Loucy (cell line): ENCODE data around the gene FAM222A.

ENCODE experiments used
- H2AFZ ChIP-seq: fragments of 200-600 bp; sonication (generic); 2 replicates; pipeline ENCODE4 v1.6.0; 2016; ENCODE audit warnings: antibody characterized with exemption, mild to moderate bottlenecking, low read length, moderate library complexity
- H3F3A ChIP-seq: fragments of 200-600 bp; 2 replicates; pipeline ENCODE4 v1.6.0; 2016; ENCODE audit warnings: antibody characterized with exemption, low read depth, mild to moderate bottlenecking
- H3K27me3 ChIP-seq: fragments of 200-600 bp; sonication (generic); 2 replicates; pipeline ENCODE4 v1.6.1; 2014; ENCODE audit warnings: low read length, mild to moderate bottlenecking; ENCODE audit not compliant: insufficient read depth, poor library complexity, severe bottlenecking
- H3K36me3 ChIP-seq: fragments of 200-600 bp; sonication (generic); 2 replicates; pipeline ENCODE4 v1.6.1; 2016; ENCODE audit warnings: low read length; ENCODE audit not compliant: insufficient read depth
- H3K4me1 ChIP-seq: fragments of 200-600 bp; sonication (generic); 2 replicates; pipeline ENCODE4 v1.5.1; 2014; ENCODE audit warnings: low read length, mild to moderate bottlenecking; ENCODE audit not compliant: insufficient read depth, poor library complexity, severe bottlenecking
- H3K4me2 ChIP-seq: fragments of 200-600 bp; sonication (generic); 2 replicates; pipeline ENCODE4 v1.6.0; 2014; ENCODE audit warnings: antibody characterized with exemption, low read length, low read depth, mild to moderate bottlenecking; ENCODE audit not compliant: poor library complexity, severe bottlenecking
- H3K4me3 ChIP-seq: fragments of 200-600 bp; sonication (generic); 2 replicates; pipeline ENCODE4 v1.5.1; 2014; ENCODE audit warnings: low read length, mild to moderate bottlenecking, mixed read lengths; ENCODE audit not compliant: poor library complexity, severe bottlenecking
- H3K79me2 ChIP-seq: fragments of 200-600 bp; sonication (generic); 2 replicates; pipeline ENCODE4 v1.6.1; 2014; ENCODE audit warnings: low read length; ENCODE audit not compliant: insufficient read depth
- H3K9ac ChIP-seq: fragments of 200-600 bp; sonication (generic); 2 replicates; pipeline ENCODE4 v1.6.0; 2014; ENCODE audit warnings: mild to moderate bottlenecking, low read depth, low read length, moderate library complexity; ENCODE audit not compliant: poor library complexity, severe bottlenecking
- H3K9me2 ChIP-seq: fragments of 200-600 bp; sonication (generic); replicated peaks from 2 replicates; pipeline ENCODE4 v1.6.1; 2016; ENCODE audit warnings: low read depth, low read length, mixed read lengths
- H3K9me3 ChIP-seq: fragments of 200-600 bp; sonication (generic); 2 replicates; pipeline ENCODE4 v1.6.1; 2014; ENCODE audit warnings: mild to moderate bottlenecking, antibody characterized with exemption, low read length, low read depth; ENCODE audit not compliant: insufficient read depth
- H4K20me1 ChIP-seq: fragments of 200-600 bp; sonication (generic); 2 replicates; pipeline ENCODE4 v1.6.0; 2014; ENCODE audit warnings: antibody characterized with exemption, low read length, mild to moderate bottlenecking; ENCODE audit not compliant: insufficient read depth, poor library complexity, severe bottlenecking
- EZH2phosphoT487 ChIP-seq: fragments of 200-600 bp; IDR thresholded peaks from 2 replicates; pipeline ENCODE4 v1.6.1; 2018; ENCODE audit warnings: antibody characterized with exemption, mild to moderate bottlenecking, moderate library complexity, borderline replicate concordance
- TF ChIP-seq, protein P1 (sequence below): fragments of 200-600 bp; sonication (generic); conservative IDR thresholded peaks from 2 replicates; pipeline ENCODE4 v1.5.1; 2014; ENCODE audit warnings: mild to moderate bottlenecking, antibody characterized with exemption, low read length

FAM222A gene

GRCh38 chr12:109744986-109745942, 31.6 kb downstream of the FAM222A start:
- H4K20me1 ChIP-seq: no peaks in the 10 kb centered on the region
- no peak overlapping the region for H3K9ac ChIP-seq
- H3K9me3 ChIP-seq: no peaks in the 10 kb centered on the region
- 0 out of 2 replicates have a peak, but pooled peaks cover 3% of the 10 kb centered on the region for H3F3A ChIP-seq
- H3K4me3 ChIP-seq: no peak overlapping the region
- no peak overlapping the region for H3K4me2 ChIP-seq
- H3K36me3 ChIP-seq: no peaks in the 10 kb centered on the region
- no peak for TF ChIP-seq EZH2phosphoT487
- TF ChIP-seq, protein P1, sequence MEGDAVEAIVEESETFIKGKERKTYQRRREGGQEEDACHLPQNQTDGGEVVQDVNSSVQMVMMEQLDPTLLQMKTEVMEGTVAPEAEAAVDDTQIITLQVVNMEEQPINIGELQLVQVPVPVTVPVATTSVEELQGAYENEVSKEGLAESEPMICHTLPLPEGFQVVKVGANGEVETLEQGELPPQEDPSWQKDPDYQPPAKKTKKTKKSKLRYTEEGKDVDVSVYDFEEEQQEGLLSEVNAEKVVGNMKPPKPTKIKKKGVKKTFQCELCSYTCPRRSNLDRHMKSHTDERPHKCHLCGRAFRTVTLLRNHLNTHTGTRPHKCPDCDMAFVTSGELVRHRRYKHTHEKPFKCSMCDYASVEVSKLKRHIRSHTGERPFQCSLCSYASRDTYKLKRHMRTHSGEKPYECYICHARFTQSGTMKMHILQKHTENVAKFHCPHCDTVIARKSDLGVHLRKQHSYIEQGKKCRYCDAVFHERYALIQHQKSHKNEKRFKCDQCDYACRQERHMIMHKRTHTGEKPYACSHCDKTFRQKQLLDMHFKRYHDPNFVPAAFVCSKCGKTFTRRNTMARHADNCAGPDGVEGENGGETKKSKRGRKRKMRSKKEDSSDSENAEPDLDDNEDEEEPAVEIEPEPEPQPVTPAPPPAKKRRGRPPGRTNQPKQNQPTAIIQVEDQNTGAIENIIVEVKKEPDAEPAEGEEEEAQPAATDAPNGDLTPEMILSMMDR: no peak
- no peaks in the 10 kb centered on the region for H3K9me2 ChIP-seq
- no peak overlapping the region for H2AFZ ChIP-seq
- H3K4me1 ChIP-seq: no peaks in the 10 kb centered on the region
- H3K27me3 ChIP-seq: no peaks in the 10 kb centered on the region
- no peaks in the 10 kb centered on the region for H3K79me2 ChIP-seq

GRCh38 chr12:109752117-109753053, 38.8 kb downstream of the FAM222A start:
- Histone ChIP-seq H3K36me3 (no peaks in the 10 kb centered on the region), H3K4me1 (no peaks in the 10 kb centered on the region), H4K20me1 (no peaks in the 10 kb centered on the region), H3K27me3 (no peaks in the 10 kb centered on the region), H3K4me2 (no peak overlapping the region), H3K4me3 (no peak overlapping the region), H3K79me2 (no peaks in the 10 kb centered on the region), H2AFZ (no peak overlapping the region), H3F3A (0 out of 2 replicates have a peak, but pooled peaks cover 2% of the 10 kb centered on the region), H3K9me3 (no peaks in the 10 kb centered on the region; the same call in 1 of the 2 replicates), H3K9me2 (no peaks in the 10 kb centered on the region), H3K9ac (no peak overlapping the region)
- TF ChIP-seq, protein P1: no peak
- no peak for TF ChIP-seq EZH2phosphoT487

GRCh38 chr12:109753054-109753401, 39.4 kb downstream of the FAM222A start:
- no peaks in the 10 kb centered on the region; the same call in 1 of the 2 replicates for H3K9me3 ChIP-seq
- no peak overlapping the region for H3K4me2 ChIP-seq
- H3K4me3 ChIP-seq: no peak overlapping the region
- H3F3A ChIP-seq: no peaks in the 10 kb centered on the region
- H3K9me2 ChIP-seq: no peaks in the 10 kb centered on the region
- H3K79me2 ChIP-seq: no peaks in the 10 kb centered on the region
- H2AFZ ChIP-seq: no peak overlapping the region
- no peak overlapping the region for H3K9ac ChIP-seq
- no peaks in the 10 kb centered on the region for H3K36me3 ChIP-seq
- no peaks in the 10 kb centered on the region for H4K20me1 ChIP-seq
- no peaks in the 10 kb centered on the region for H3K4me1 ChIP-seq
- H3K27me3 ChIP-seq: no peaks in the 10 kb centered on the region
- TF ChIP-seq EZH2phosphoT487: no peak
- TF ChIP-seq, protein P1: no peak
